ENCODE results near the gene OR2M3. TPM values are rescaled to one million over a fixed set of nuclear protein-coding genes. Genes with fewer than 3 reads are reported as not detected.

The OR2M3 gene, protein sequence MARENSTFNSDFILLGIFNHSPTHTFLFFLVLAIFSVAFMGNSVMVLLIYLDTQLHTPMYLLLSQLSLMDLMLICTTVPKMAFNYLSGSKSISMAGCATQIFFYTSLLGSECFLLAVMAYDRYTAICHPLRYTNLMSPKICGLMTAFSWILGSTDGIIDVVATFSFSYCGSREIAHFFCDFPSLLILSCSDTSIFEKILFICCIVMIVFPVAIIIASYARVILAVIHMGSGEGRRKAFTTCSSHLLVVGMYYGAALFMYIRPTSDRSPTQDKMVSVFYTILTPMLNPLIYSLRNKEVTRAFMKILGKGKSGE
- polyA plus RNA-seq, result under 1 TPM in 1 of 4 donors, not detected in 3; under 0.01 TPM
- long read RNA-seq, donor 1, result 0 reads
- long read RNA-seq, donor 2, result 0 reads
- long read RNA-seq, donor 3, result 0 reads
- long read RNA-seq, donor 4, result 0 reads
- long read RNA-seq, donor 5, result 0 reads
- long read RNA-seq, donor 6, result 0 reads
- long read RNA-seq, donor 7, result 0 reads
- long read RNA-seq, donor 8, result 0 reads
- long read RNA-seq, donor 9, result 0 reads
- long read RNA-seq, donor 10, result 0 reads

DNA sequence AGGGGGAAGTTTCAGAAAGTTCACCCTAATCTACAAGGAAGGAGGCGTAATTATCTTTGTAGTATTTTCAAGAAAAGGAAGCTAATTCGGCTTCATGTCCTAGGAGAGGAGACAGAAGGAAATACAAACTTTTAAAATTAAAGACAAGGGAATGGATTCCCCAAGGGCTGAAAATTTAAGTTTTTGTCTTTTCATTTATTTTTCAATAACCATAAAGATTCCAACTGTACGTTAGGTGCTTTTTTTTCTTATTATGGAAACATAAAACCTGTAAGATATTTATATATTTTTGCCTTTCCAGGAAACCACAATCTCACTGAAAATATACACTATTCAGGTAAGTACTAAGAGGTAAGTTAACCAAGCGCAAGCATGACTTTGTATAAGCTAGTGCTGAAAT lies at the start of gene OR2M3:
TSS of gene OR2M3 (plus strand) at position 301 of the 400 bp plus-strand sequence. CDS start 5,803 bp downstream, outside the sequence.
- H3K4me3 ChIP-seq (ENCODE audit: low read depth in 1 of 3, low read length in 3 of 3), result no peak within 1 kb of the TSS
- WGBS, 3 donors, result 55 to 72% (median 60%) methylated on average over 4 of the region's 4 CpGs
- no peaks in the 10 kb centered on the region for H3K27me3 ChIP-seq (ENCODE audit: control insufficient read depth in 3 of 3, insufficient read depth in 3 of 3, low read length in 3 of 3)
- no peaks in the 10 kb centered on the region for H3K4me1 ChIP-seq (ENCODE audit: control insufficient read depth in 3 of 3, insufficient read depth in 2 of 3, low read depth in 1 of 3, low read length in 2 of 3)
- DNase-seq (no peak), FAIRE-seq (no peak)
- H3K27ac ChIP-seq (ENCODE audit: low read depth in 1 of 3, low read length in 2 of 3), result no peak within 1 kb of the TSS
- H3K9me3 ChIP-seq (ENCODE audit: control insufficient read depth in 2 of 2, insufficient read depth in 1 of 2, low read depth in 1 of 2, low read length in 1 of 2), result peaks cover 0 to 3% of the 10 kb centered on the region in 2 donors
- H3K36me3 ChIP-seq (ENCODE audit: control insufficient read depth in 3 of 3, insufficient read depth in 2 of 3, low read depth in 1 of 3, low read length in 3 of 3), result no peaks in the 10 kb centered on the region

GRCh38 chr1:248152056-248152827 lies 44.8 kb upstream of the OR2M3 start:
- Histone ChIP-seq H3K9me3 (ENCODE audit: control insufficient read depth in 2 of 2, insufficient read depth in 1 of 2, low read depth in 1 of 2, low read length in 1 of 2) (peaks cover 0 to 16% of the 10 kb centered on the region in 2 donors), H3K36me3 (ENCODE audit: control insufficient read depth in 3 of 3, insufficient read depth in 2 of 3, low read depth in 1 of 3, low read length in 3 of 3) (no peaks in the 10 kb centered on the region), H3K27ac (ENCODE audit: low read depth in 1 of 3, low read length in 2 of 3) (no peak overlapping the region), H3K27me3 (ENCODE audit: control insufficient read depth in 3 of 3, insufficient read depth in 3 of 3, low read length in 3 of 3) (no peaks in the 10 kb centered on the region), H3K4me1 (ENCODE audit: control insufficient read depth in 3 of 3, insufficient read depth in 2 of 3, low read depth in 1 of 3, low read length in 2 of 3) (no peaks in the 10 kb centered on the region), H3K4me3 (ENCODE audit: low read depth in 1 of 3, low read length in 3 of 3) (no peak overlapping the region)
- no peak for DNase-seq
- 71 to 79% (median 79%) methylated on average over 6 of the region's 6 CpGs for WGBS, 3 donors
- no peak for FAIRE-seq

- WGBS, 3 donors, result 41 to 73% (median 45%) methylated on average over 1 of the region's 1 CpG
- Histone ChIP-seq H3K4me1 (ENCODE audit: control insufficient read depth in 3 of 3, insufficient read depth in 2 of 3, low read depth in 1 of 3, low read length in 2 of 3) (no peaks in the 10 kb centered on the region), H3K9me3 (ENCODE audit: control insufficient read depth in 2 of 2, insufficient read depth in 1 of 2, low read depth in 1 of 2, low read length in 1 of 2) (peaks cover 0 to 14% of the 10 kb centered on the region in 2 donors), H3K27ac (ENCODE audit: low read depth in 1 of 3, low read length in 2 of 3) (no peak overlapping the region), H3K27me3 (ENCODE audit: control insufficient read depth in 3 of 3, insufficient read depth in 3 of 3, low read length in 3 of 3) (no peaks in the 10 kb centered on the region), H3K4me3 (ENCODE audit: low read depth in 1 of 3, low read length in 3 of 3) (no peak overlapping the region), H3K36me3 (ENCODE audit: control insufficient read depth in 3 of 3, insufficient read depth in 2 of 3, low read depth in 1 of 3, low read length in 3 of 3) (no peaks in the 10 kb centered on the region)
- no peak for DNase-seq
- no peak for FAIRE-seq
Measured at GRCh38 chr1:248155927-248156326, 41.1 kb upstream of the OR2M3 start.

- Histone ChIP-seq H3K27ac (ENCODE audit: low read depth in 1 of 3, low read length in 2 of 3) (no peak overlapping the region), H3K27me3 (ENCODE audit: control insufficient read depth in 3 of 3, insufficient read depth in 3 of 3, low read length in 3 of 3) (no peaks in the 10 kb centered on the region), H3K4me3 (ENCODE audit: low read depth in 1 of 3, low read length in 3 of 3) (no peak overlapping the region), H3K36me3 (ENCODE audit: control insufficient read depth in 3 of 3, insufficient read depth in 2 of 3, low read depth in 1 of 3, low read length in 3 of 3) (no peaks in the 10 kb centered on the region), H3K9me3 (ENCODE audit: control insufficient read depth in 2 of 2, insufficient read depth in 1 of 2, low read depth in 1 of 2, low read length in 1 of 2) (peaks cover 0 to 4% of the 10 kb centered on the region in 2 donors), H3K4me1 (ENCODE audit: control insufficient read depth in 3 of 3, insufficient read depth in 2 of 3, low read depth in 1 of 3, low read length in 2 of 3) (no peaks in the 10 kb centered on the region)
- 82 to 92% (median 90%) methylated on average over 4 of the region's 4 CpGs for whole genome bisulfite sequencing, 3 donors
- DNase-seq, result no peak
- no peak for FAIRE-seq
Measured at GRCh38 chr1:248158758-248159157, 38.3 kb upstream of the OR2M3 start.

DNA sequence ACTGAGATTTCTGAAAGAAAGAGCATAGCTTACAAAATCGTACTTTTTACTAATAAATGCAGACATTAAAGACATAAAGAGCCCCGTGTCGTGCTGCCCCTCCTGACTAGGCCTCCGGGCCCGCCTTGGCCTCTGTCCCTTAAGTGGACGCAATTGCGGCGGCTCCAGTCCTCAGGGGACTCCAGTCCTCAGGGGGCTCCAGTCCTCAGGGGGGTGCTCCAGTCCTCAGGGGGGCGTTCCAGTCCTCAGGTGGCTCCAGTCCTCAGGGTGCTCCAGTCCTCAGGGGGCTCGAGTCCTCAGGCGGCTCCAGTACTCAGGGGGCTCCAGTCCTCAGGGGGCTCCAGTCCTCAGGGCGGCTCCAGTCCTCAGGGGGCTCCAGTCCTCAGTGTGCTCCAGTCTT lies 33.0 kb upstream of the OR2M3 start:
- Histone ChIP-seq H3K9me3 (ENCODE audit: control insufficient read depth in 2 of 2, insufficient read depth in 1 of 2, low read depth in 1 of 2, low read length in 1 of 2) (peaks cover 0 to 21% of the 10 kb centered on the region in 2 donors), H3K27ac (ENCODE audit: low read depth in 1 of 3, low read length in 2 of 3) (no peak overlapping the region), H3K36me3 (ENCODE audit: control insufficient read depth in 3 of 3, insufficient read depth in 2 of 3, low read depth in 1 of 3, low read length in 3 of 3) (no peaks in the 10 kb centered on the region), H3K4me1 (ENCODE audit: control insufficient read depth in 3 of 3, insufficient read depth in 2 of 3, low read depth in 1 of 3, low read length in 2 of 3) (no peaks in the 10 kb centered on the region), H3K4me3 (ENCODE audit: low read depth in 1 of 3, low read length in 3 of 3) (no peak overlapping the region), H3K27me3 (ENCODE audit: control insufficient read depth in 3 of 3, insufficient read depth in 3 of 3, low read length in 3 of 3) (no peaks in the 10 kb centered on the region)
- FAIRE-seq (no peak), DNase-seq (no peak)
- WGBS, 3 donors, result 75 to 81% (median 81%) methylated on average over 12 of the region's 12 CpGs

- no peak overlapping the region for H3K27ac ChIP-seq (ENCODE audit: low read depth in 1 of 3, low read length in 2 of 3)
- no peak overlapping the region for H3K4me3 ChIP-seq (ENCODE audit: low read depth in 1 of 3, low read length in 3 of 3)
- FAIRE-seq (no peak), DNase-seq (no peak)
- H3K36me3 ChIP-seq (ENCODE audit: control insufficient read depth in 3 of 3, insufficient read depth in 2 of 3, low read depth in 1 of 3, low read length in 3 of 3), result no peaks in the 10 kb centered on the region
- no peaks in the 10 kb centered on the region for H3K4me1 ChIP-seq (ENCODE audit: control insufficient read depth in 3 of 3, insufficient read depth in 2 of 3, low read depth in 1 of 3, low read length in 2 of 3)
- peaks cover 0 to 19% of the 10 kb centered on the region in 2 donors for H3K9me3 ChIP-seq (ENCODE audit: control insufficient read depth in 2 of 2, insufficient read depth in 1 of 2, low read depth in 1 of 2, low read length in 1 of 2)
- WGBS, 3 donors, result 91 to 94% (median 92%) methylated on average over 12 to 14 of the region's 14 CpGs
- H3K27me3 ChIP-seq (ENCODE audit: control insufficient read depth in 3 of 3, insufficient read depth in 3 of 3, low read length in 3 of 3), result no peaks in the 10 kb centered on the region
Measured at GRCh38 chr1:248165186-248165585, 31.9 kb upstream of the OR2M3 start.

DNA sequence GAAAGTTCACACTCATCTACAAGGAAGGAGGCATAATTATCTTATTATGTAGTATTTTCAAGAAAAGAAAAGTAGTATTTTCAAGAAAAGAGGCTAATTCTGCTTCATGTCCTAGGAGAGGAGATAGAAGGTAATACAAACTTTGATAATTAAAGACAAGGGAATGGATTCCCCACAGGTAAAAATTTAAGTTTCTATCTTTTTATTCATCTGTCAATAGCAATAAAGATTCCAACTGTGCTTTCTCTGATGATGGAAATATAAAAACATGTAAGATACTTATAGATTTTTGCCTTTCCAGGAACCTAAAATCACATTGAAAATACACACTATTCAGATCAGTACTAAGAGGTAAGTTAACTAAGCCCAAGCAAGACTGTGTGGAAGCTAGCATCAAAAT lies 22.5 kb upstream of the OR2M3 start, which contains the start of gene OR2M2:
TSS of gene OR2M2 (plus strand) at position 301 of the 400 bp plus-strand sequence. CDS start 5,165 bp downstream, outside the sequence.
- H3K27ac ChIP-seq (ENCODE audit: low read depth in 1 of 3, low read length in 2 of 3), result no peak within 1 kb of the TSS
- no peaks in the 10 kb centered on the region for H3K36me3 ChIP-seq (ENCODE audit: control insufficient read depth in 3 of 3, insufficient read depth in 2 of 3, low read depth in 1 of 3, low read length in 3 of 3)
- H3K9me3 ChIP-seq (ENCODE audit: control insufficient read depth in 2 of 2, insufficient read depth in 1 of 2, low read depth in 1 of 2, low read length in 1 of 2), result peaks cover 0 to 3% of the 10 kb centered on the region in 2 donors
- no peak within 1 kb of the TSS for H3K4me3 ChIP-seq (ENCODE audit: low read depth in 1 of 3, low read length in 3 of 3)
- DNase-seq, result no peak
- H3K4me1 ChIP-seq (ENCODE audit: control insufficient read depth in 3 of 3, insufficient read depth in 2 of 3, low read depth in 1 of 3, low read length in 2 of 3), result no peaks in the 10 kb centered on the region
- no peak for FAIRE-seq
- no peaks in the 10 kb centered on the region for H3K27me3 ChIP-seq (ENCODE audit: control insufficient read depth in 3 of 3, insufficient read depth in 3 of 3, low read length in 3 of 3)

GRCh38 chr1:248183996-248184395 lies 13.1 kb upstream of the OR2M3 start:
- Histone ChIP-seq H3K36me3 (ENCODE audit: control insufficient read depth in 3 of 3, insufficient read depth in 2 of 3, low read depth in 1 of 3, low read length in 3 of 3) (no peaks in the 10 kb centered on the region), H3K27ac (ENCODE audit: low read depth in 1 of 3, low read length in 2 of 3) (no peak overlapping the region), H3K27me3 (ENCODE audit: control insufficient read depth in 3 of 3, insufficient read depth in 3 of 3, low read length in 3 of 3) (no peaks in the 10 kb centered on the region), H3K9me3 (ENCODE audit: control insufficient read depth in 2 of 2, insufficient read depth in 1 of 2, low read depth in 1 of 2, low read length in 1 of 2) (peaks cover 0 to 12% of the 10 kb centered on the region in 2 donors), H3K4me3 (ENCODE audit: low read depth in 1 of 3, low read length in 3 of 3) (no peak overlapping the region), H3K4me1 (ENCODE audit: control insufficient read depth in 3 of 3, insufficient read depth in 2 of 3, low read depth in 1 of 3, low read length in 2 of 3) (no peaks in the 10 kb centered on the region)
- FAIRE-seq (no peak), DNase-seq (no peak)
- 57 to 64% (median 61%) methylated on average over 7 of the region's 7 CpGs for WGBS, 3 donors
